Caco-2 (cell line): Measurements from ENCODE around the gene EDEM2. TPM values are rescaled to one million over a fixed set of nuclear protein-coding genes. Genes with fewer than 3 reads are reported as not detected.
"Not testable (repeated sequence)": the region's sequence is repeated elsewhere in the genome, so short reads cannot be mapped to it uniquely, and the experiment has no call there.

Source experiments
- BruUV-seq: library from RNA; stranded (reverse); fragments of 400-500 nt; replicated peaks from 2 replicates; lab custom pipeline; 2021; lab: Mats Ljungman, UMichigan
- CTCF ChIA-PET: fragments of 300-600 bp; sonication (Branson Sonifier 250); formaldehyde crosslinking; loops from one replicate; lab custom pipeline; 2022; ENCODE audit warnings: antibody characterized with exemption; lab: Charles Lee
- POLR2A ChIA-PET: fragments of 300-600 bp; sonication (Branson Sonifier 250); formaldehyde crosslinking; loops from one replicate; lab custom pipeline; 2022; ENCODE audit warnings: antibody characterized with exemption; lab: Charles Lee
- DNase-seq, 2 experiments: peaks; one replicate each; pipeline versions ENCODE4 v3.0.0 to v3.0.0-alpha.2; 2020 to 2022
- H3K27me3 ChIP-seq: replicated peaks from 2 replicates; pipeline ENCODE4 v1.6.0; 2011; ENCODE audit warnings: low read length; ENCODE audit not compliant: control insufficient read depth, insufficient read depth
- H3K36me3 ChIP-seq: 2 replicates; pipeline ENCODE4 v1.5.1; 2011; ENCODE audit warnings: low read length; ENCODE audit not compliant: control insufficient read depth, insufficient read depth
- H3K4me1 ChIP-seq: fragments of 250-450 bp; sonication (Bioruptor Pico); 2 replicates; pipeline ENCODE4 v1.5.1; 2020; ENCODE audit warnings: mild to moderate bottlenecking
- H3K4me3 ChIP-seq: 2 replicates; pipeline ENCODE4 v1.5.1; 2011; ENCODE audit warnings: low read depth, mild to moderate bottlenecking, control low read depth, low read length
- H3K9me3 ChIP-seq: fragments of 250-450 bp; sonication (Bioruptor Pico); 2 replicates; pipeline ENCODE4 v1.5.1; 2020; ENCODE audit warnings: mild to moderate bottlenecking, moderate library complexity
- H3K27ac Mint-ChIP-seq: one replicate; pipeline ENCODE4 v1.8.0; 2022; ENCODE audit warnings: mixed read lengths; ENCODE audit not compliant: unreplicated experiment
- H3K27me3 Mint-ChIP-seq: one replicate; pipeline ENCODE4 v1.8.0; 2022; ENCODE audit warnings: mixed read lengths; ENCODE audit not compliant: insufficient read depth, unreplicated experiment
- H3K36me3 Mint-ChIP-seq: one replicate; pipeline ENCODE4 v1.8.0; 2022; ENCODE audit warnings: mild to moderate bottlenecking, mixed read lengths; ENCODE audit not compliant: insufficient read depth, unreplicated experiment
- H3K4me1 Mint-ChIP-seq: one replicate; pipeline ENCODE4 v1.8.0; 2022; ENCODE audit warnings: low read depth, mixed read lengths; ENCODE audit not compliant: unreplicated experiment
- H3K4me3 Mint-ChIP-seq: one replicate; pipeline ENCODE4 v1.8.0; 2022; ENCODE audit warnings: mild to moderate bottlenecking, moderate library complexity, mixed read lengths; ENCODE audit not compliant: unreplicated experiment
- H3K9me3 Mint-ChIP-seq: one replicate; pipeline ENCODE4 v1.8.0; 2022; ENCODE audit warnings: mixed read lengths; ENCODE audit not compliant: unreplicated experiment
- CTCF ChIP-seq, 2 experiments: fragments of 200-600 bp in 1 of 2; IDR thresholded peaks; 1 replicate in 1 of 2; 2 replicates in 1 of 2; pipeline versions ENCODE4 v1.5.1 to v1.8.0; 2011 to 2022; ENCODE audit warnings: antibody characterized with exemption in 1 of 2, control low read depth in 1 of 2, inconsistent platforms in 1 of 2, low read depth in 1 of 2, low read length in 1 of 2, mild to moderate bottlenecking in 1 of 2, moderate library complexity in 1 of 2; ENCODE audit not compliant: insufficient read depth in 1 of 2, severe bottlenecking in 1 of 2, unreplicated experiment in 1 of 2
- intact Hi-C: fragments of 100-400 bp; cut with micrococcal nuclease; formaldehyde crosslinking; loops from one replicate; pipeline ENCODE4 v1.10.0; 2022; ENCODE audit not compliant: unreplicated experiment
- total RNA-seq: library from RNA; stranded (reverse); gene quantifications from 2 replicates; pipeline ENCODE4 v1.2.3, GENCODE V29; 2022

The EDEM2 gene
- total RNA-seq, 1 experiment from 2014 or later, result 41.2 TPM

GRCh38 chr20:35117196-35117595 lies 29.9 kb downstream of the EDEM2 start:
- H3K9me3 Mint-ChIP-seq, result no peaks in the 10 kb centered on the region
- ChIA-PET POLR2A (no interaction called here), CTCF (interaction anchor here (1.0 kb wide), 1 partner anchor 21 kb away, joined by 3 read pairs; no protein-coding TSS in a partner anchor)
- peaks cover 8% of the 10 kb centered on the region for H3K4me1 Mint-ChIP-seq
- no TSS peak for BruUV-seq
- H3K36me3 Mint-ChIP-seq, result peaks cover 43% of the 10 kb centered on the region
- H3K27ac Mint-ChIP-seq, result no peak overlapping the region
- Histone ChIP-seq H3K4me3 (no peak overlapping the region), H3K36me3 (no peaks in the 10 kb centered on the region; the same call in 1 of the 2 replicates), H3K4me1 (no peaks in the 10 kb centered on the region), H3K9me3 (no peaks in the 10 kb centered on the region), H3K27me3 (no peaks in the 10 kb centered on the region)
- no peak overlapping the region for H3K4me3 Mint-ChIP-seq
- intact Hi-C loops, result no loop called here
- H3K27me3 Mint-ChIP-seq, result no peaks in the 10 kb centered on the region
- no peak for DNase-seq
- TF ChIP-seq CTCF (IDR thresholded peaks at IDR 0.05; ENCODE audit: insufficient read depth in 1 of 2, low read depth in 1 of 2, low read length in 1 of 2, severe bottlenecking in 1 of 2, unreplicated experiment in 1 of 2), result no peak

GRCh38 chr20:35116258-35116657 lies 30.9 kb downstream of the EDEM2 start:
- ChIA-PET CTCF (no interaction called here), POLR2A (interaction anchor here (0.6 kb wide), 1 partner anchor 147 kb away, joined by 4 read pairs; no protein-coding TSS in a partner anchor)
- H3K4me1 ChIP-seq, result no peaks in the 10 kb centered on the region

GRCh38 chr20:35115606-35116005 lies 31.5 kb downstream of the EDEM2 start:
- no peak for TF ChIP-seq CTCF (IDR thresholded peaks at IDR 0.05; ENCODE audit: insufficient read depth in 1 of 2, low read depth in 1 of 2, low read length in 1 of 2, severe bottlenecking in 1 of 2, unreplicated experiment in 1 of 2)
- Mint-ChIP-seq H3K27ac (no peak overlapping the region), H3K36me3 (peaks cover 32% of the 10 kb centered on the region), H3K27me3 (no peaks in the 10 kb centered on the region), H3K4me1 (peaks cover 8% of the 10 kb centered on the region), H3K4me3 (no peak overlapping the region), H3K9me3 (no peaks in the 10 kb centered on the region)
- H3K4me1 ChIP-seq, result no peaks in the 10 kb centered on the region
- no peak for DNase-seq
- H3K27me3 ChIP-seq, result no peaks in the 10 kb centered on the region
- H3K9me3 ChIP-seq, result no peaks in the 10 kb centered on the region
- CTCF ChIA-PET, result interaction anchor here (1.4 kb wide), 1 partner anchor 19 kb away, joined by 9 read pairs; no protein-coding TSS in a partner anchor
- BruUV-seq, result no TSS peak
- H3K36me3 ChIP-seq, result no peaks in the 10 kb centered on the region; the same call in 1 of the 2 replicates
- intact Hi-C loops, result no loop called here
- POLR2A ChIA-PET, result no interaction called here
- no peak overlapping the region for H3K4me3 ChIP-seq

More at GRCh38 chr20:35116258-35116657, 30.9 kb downstream of the EDEM2 start:
- Mint-ChIP-seq H3K9me3 (no peaks in the 10 kb centered on the region), H3K4me1 (peaks cover 8% of the 10 kb centered on the region), H3K27me3 (no peaks in the 10 kb centered on the region), H3K27ac (no peak overlapping the region), H3K36me3 (peaks cover 38% of the 10 kb centered on the region), H3K4me3 (no peak overlapping the region)
- DNase-seq, result no peak
- H3K9me3 ChIP-seq, result no peaks in the 10 kb centered on the region
- no peak for TF ChIP-seq CTCF (IDR thresholded peaks at IDR 0.05; ENCODE audit: insufficient read depth in 1 of 2, low read depth in 1 of 2, low read length in 1 of 2, severe bottlenecking in 1 of 2, unreplicated experiment in 1 of 2)
- no peaks in the 10 kb centered on the region for H3K27me3 ChIP-seq
- no TSS peak for BruUV-seq
- intact Hi-C loops, result no loop called here
- H3K4me3 ChIP-seq, result no peak overlapping the region
- no peaks in the 10 kb centered on the region; the same call in 1 of the 2 replicates for H3K36me3 ChIP-seq

GRCh38 chr20:35112276-35112675 lies 34.9 kb downstream of the EDEM2 start:
- H3K4me1 Mint-ChIP-seq, DNase-seq, H3K9me3 ChIP-seq, H3K27me3 ChIP-seq, H3K27me3 Mint-ChIP-seq, H3K4me3 Mint-ChIP-seq, BruUV-seq, H3K36me3 ChIP-seq, intact Hi-C loops, H3K4me3 ChIP-seq, POLR2A ChIA-PET, H3K9me3 Mint-ChIP-seq, H3K4me1 ChIP-seq, H3K27ac Mint-ChIP-seq: not testable (repeated sequence)
- CTCF ChIA-PET, result interaction anchor here (1.5 kb wide), 1 partner anchor 16 kb away, joined by 11 read pairs; no protein-coding TSS in a partner anchor
- H3K36me3 Mint-ChIP-seq, result peaks cover 20% of the 10 kb centered on the region
